ENCODE measurements around the gene GRIK3.

Gene GRIK3

DNA sequence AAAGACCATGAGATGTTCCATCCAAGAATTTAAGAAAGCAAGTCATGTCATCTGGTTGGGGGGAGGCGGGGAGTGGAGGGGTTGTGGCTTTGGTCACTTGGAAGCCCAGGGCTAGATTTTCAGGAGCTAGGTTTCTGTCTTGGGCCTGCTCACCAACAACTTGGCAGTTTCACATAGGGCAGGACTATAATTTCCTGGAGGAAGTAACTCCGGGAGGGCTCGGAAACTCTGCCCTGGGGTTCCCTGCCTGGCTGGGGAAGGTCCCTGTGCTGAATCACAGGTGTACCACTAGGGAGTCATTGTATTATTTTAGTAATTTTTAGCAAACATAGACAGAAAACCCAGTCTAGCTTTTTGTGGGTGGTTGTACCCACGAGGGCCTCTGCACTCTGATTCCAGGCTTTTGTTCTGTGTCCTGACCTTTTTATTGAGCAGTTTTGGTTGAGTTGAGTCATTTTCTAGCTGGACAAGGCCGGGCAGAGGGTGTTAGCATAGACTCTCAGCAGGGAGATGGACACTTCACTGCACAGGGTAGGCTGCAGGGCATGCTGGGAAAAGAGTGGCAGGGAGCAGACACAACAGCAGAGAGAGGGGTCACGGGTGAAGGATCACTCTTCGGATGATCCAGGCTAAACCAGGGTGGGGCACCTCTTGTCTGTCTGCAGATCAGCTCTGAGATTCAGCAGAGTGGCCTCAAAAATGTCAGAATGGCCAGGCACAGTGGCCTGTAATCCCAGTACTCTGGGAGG, 144.7 kb downstream of the GRIK3 start:
- no peak for DNase-seq (ENCODE audit: low read depth in 1 of 2, low spot score in 1 of 2)
- no peaks in the 10 kb centered on the region for H3K27me3 ChIP-seq (ENCODE audit: insufficient read depth, poor library complexity, severe bottlenecking)
- TF ChIP-seq, protein P1, sequence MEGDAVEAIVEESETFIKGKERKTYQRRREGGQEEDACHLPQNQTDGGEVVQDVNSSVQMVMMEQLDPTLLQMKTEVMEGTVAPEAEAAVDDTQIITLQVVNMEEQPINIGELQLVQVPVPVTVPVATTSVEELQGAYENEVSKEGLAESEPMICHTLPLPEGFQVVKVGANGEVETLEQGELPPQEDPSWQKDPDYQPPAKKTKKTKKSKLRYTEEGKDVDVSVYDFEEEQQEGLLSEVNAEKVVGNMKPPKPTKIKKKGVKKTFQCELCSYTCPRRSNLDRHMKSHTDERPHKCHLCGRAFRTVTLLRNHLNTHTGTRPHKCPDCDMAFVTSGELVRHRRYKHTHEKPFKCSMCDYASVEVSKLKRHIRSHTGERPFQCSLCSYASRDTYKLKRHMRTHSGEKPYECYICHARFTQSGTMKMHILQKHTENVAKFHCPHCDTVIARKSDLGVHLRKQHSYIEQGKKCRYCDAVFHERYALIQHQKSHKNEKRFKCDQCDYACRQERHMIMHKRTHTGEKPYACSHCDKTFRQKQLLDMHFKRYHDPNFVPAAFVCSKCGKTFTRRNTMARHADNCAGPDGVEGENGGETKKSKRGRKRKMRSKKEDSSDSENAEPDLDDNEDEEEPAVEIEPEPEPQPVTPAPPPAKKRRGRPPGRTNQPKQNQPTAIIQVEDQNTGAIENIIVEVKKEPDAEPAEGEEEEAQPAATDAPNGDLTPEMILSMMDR (IDR thresholded peaks at IDR 0.05; ENCODE audit: insufficient read depth, low read length), result no peak
- TF ChIP-seq SPI1 (IDR thresholded peaks at IDR 0.05; ENCODE audit: borderline replicate concordance, low read depth), result no peak
- TF ChIP-seq POLR2AphosphoS5 (IDR thresholded peaks at IDR 0.05; ENCODE audit: low read depth), result no peak
- TF ChIP-seq, protein P2, sequence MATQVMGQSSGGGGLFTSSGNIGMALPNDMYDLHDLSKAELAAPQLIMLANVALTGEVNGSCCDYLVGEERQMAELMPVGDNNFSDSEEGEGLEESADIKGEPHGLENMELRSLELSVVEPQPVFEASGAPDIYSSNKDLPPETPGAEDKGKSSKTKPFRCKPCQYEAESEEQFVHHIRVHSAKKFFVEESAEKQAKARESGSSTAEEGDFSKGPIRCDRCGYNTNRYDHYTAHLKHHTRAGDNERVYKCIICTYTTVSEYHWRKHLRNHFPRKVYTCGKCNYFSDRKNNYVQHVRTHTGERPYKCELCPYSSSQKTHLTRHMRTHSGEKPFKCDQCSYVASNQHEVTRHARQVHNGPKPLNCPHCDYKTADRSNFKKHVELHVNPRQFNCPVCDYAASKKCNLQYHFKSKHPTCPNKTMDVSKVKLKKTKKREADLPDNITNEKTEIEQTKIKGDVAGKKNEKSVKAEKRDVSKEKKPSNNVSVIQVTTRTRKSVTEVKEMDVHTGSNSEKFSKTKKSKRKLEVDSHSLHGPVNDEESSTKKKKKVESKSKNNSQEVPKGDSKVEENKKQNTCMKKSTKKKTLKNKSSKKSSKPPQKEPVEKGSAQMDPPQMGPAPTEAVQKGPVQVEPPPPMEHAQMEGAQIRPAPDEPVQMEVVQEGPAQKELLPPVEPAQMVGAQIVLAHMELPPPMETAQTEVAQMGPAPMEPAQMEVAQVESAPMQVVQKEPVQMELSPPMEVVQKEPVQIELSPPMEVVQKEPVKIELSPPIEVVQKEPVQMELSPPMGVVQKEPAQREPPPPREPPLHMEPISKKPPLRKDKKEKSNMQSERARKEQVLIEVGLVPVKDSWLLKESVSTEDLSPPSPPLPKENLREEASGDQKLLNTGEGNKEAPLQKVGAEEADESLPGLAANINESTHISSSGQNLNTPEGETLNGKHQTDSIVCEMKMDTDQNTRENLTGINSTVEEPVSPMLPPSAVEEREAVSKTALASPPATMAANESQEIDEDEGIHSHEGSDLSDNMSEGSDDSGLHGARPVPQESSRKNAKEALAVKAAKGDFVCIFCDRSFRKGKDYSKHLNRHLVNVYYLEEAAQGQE (IDR thresholded peaks at IDR 0.05; ENCODE audit: insufficient replicate concordance, low read depth), result no peak
- no peak for TF ChIP-seq GABPA (IDR thresholded peaks at IDR 0.05; ENCODE audit: low read depth)
- H3K4me3 ChIP-seq (replicated peaks; ENCODE audit: insufficient read depth, low read length), result no peak overlapping the region
- no peak overlapping the region for H3K27ac ChIP-seq (replicated peaks)

DNA sequence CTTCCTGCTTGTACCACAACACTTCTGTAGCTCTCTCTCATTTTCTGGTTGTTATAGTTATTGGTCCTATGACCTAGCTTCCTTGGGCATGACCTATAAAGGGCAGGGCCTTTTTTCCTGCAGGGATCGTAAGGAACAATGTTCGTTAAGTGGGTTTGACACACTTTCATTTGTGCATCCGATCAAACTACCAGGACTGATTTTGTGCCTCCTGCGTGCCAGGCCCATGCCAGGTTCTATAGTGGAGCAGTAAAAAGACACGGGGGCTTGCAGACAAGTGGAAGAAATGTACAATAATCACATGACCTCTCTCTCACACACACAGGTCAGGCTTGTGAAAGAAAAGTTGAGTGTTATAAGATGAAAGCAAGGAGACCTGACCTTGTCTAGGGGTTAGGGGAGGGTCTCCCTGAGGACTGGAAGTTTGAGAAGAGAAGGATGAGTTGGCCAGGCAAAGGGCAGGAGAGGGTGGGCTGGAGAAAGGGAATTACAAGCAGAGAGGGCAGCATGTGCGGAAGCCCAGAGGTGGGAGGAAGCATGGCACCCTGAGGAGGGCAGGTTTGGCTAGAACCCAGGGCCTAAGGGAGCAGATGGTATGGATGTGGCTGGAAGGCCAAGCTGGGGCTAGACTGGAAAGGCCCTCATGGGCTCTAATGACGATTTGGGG, 145.4 kb downstream of the GRIK3 start:
- TF ChIP-seq GABPA (IDR thresholded peaks at IDR 0.05; ENCODE audit: low read depth) (no peak), POLR2AphosphoS5 (IDR thresholded peaks at IDR 0.05; ENCODE audit: low read depth) (no peak), SPI1 (IDR thresholded peaks at IDR 0.05; ENCODE audit: borderline replicate concordance, low read depth) (no peak)
- TF ChIP-seq, protein P1 (IDR thresholded peaks at IDR 0.05; ENCODE audit: insufficient read depth, low read length), result no peak
- TF ChIP-seq, protein P2 (IDR thresholded peaks at IDR 0.05; ENCODE audit: insufficient replicate concordance, low read depth), result no peak
- no peak for DNase-seq (ENCODE audit: low read depth in 1 of 2, low spot score in 1 of 2)
- H3K4me3 ChIP-seq (replicated peaks; ENCODE audit: insufficient read depth, low read length), result no peak overlapping the region
- no peak overlapping the region for H3K27ac ChIP-seq (replicated peaks)
- no peaks in the 10 kb centered on the region for H3K27me3 ChIP-seq (ENCODE audit: insufficient read depth, poor library complexity, severe bottlenecking)

DNA sequence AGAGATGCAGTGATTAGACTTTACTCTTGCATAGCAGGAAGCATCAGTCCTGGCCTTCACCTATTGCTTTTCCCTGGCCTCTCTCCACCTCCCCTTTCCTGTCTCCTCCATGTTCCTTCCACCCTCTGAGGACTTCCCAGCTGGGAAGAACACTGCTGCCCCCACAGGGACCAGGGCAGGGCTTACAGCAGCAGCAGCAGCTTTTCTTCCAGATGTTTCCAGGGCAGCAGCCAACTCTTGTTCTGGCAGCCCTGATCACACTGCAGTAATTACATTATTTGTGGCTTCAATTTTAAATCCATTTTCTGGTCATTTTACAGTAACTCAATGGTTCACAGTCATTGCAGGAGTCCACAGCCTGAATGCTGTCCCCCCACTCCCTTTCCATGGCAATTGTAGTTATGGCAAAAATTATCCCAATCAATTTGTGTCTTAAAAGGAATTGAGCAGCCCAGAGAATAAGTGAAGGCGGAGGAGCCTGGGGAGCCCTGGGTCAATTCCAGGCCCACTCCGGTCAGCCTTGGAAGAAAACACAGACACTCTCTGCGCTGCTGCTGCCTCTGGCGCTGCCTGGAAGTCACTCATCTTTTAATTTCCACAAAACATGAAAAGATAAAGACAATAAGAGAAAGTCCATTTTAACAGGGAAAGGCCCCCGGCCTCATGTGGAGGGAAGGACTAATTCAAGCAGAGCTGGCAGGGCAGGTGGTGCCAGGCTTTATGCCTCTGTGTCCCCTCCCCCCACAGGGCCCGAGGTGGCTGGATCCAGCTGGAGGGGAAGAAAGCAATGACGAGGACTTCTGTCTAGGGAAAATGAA, 148.6 kb downstream of the GRIK3 start:
- DNase-seq (ENCODE audit: low read depth in 1 of 2, low spot score in 1 of 2), result no peak
- Histone ChIP-seq H3K4me3 (replicated peaks; ENCODE audit: insufficient read depth, low read length) (no peak overlapping the region), H3K27me3 (ENCODE audit: insufficient read depth, poor library complexity, severe bottlenecking) (no peaks in the 10 kb centered on the region), H3K27ac (replicated peaks) (no peak overlapping the region)
- no peak for TF ChIP-seq SPI1 (IDR thresholded peaks at IDR 0.05; ENCODE audit: borderline replicate concordance, low read depth)
- no peak for TF ChIP-seq GABPA (IDR thresholded peaks at IDR 0.05; ENCODE audit: low read depth)
- TF ChIP-seq, protein P2 (IDR thresholded peaks at IDR 0.05; ENCODE audit: insufficient replicate concordance, low read depth), result no peak
- TF ChIP-seq, protein P1 (IDR thresholded peaks at IDR 0.05; ENCODE audit: insufficient read depth, low read length), result no peak
- TF ChIP-seq POLR2AphosphoS5 (IDR thresholded peaks at IDR 0.05; ENCODE audit: low read depth), result no peak
